GM12878 (cell line): ENCODE results near the gene MRPL2. TPM values are rescaled to one million over a fixed set of nuclear protein-coding genes. Genes with fewer than 3 reads are reported as not detected.
A peak's percentile ranks its signal among the peaks of the same experiment; 100 is the strongest.

Experiments
- CUX1 ChIP-seq: IDR thresholded peaks from 2 replicates; pipeline ENCODE4 v1.6.1; 2012; ENCODE audit warnings: improper control_type of control experiment, low read depth, low read length; ENCODE audit not compliant: insufficient replicate concordance
- EP300 ChIP-seq, 2 experiments: fragments of 150-350 bp in 1 of 2; IDR thresholded peaks; 2 replicates each; pipeline ENCODE4 v1.6.1; 2011 to 2012; ENCODE audit warnings: low read depth in 2 of 2, low read length in 2 of 2, borderline replicate concordance in 1 of 2, improper control_type of control experiment in 1 of 2, inconsistent platforms in 1 of 2; ENCODE audit not compliant: control insufficient read depth in 1 of 2
- FOXM1 ChIP-seq: IDR thresholded peaks from 2 replicates; pipeline ENCODE4 v1.6.1; 2012; ENCODE audit warnings: low read depth, mild to moderate bottlenecking, inconsistent platforms, low read length, moderate library complexity
- IKZF2 ChIP-seq, 2 experiments: fragments of 450-650 bp; IDR thresholded peaks; 2 replicates each; pipeline ENCODE4 v1.6.1; 2017; ENCODE audit warnings: mild to moderate bottlenecking in 2 of 2, moderate library complexity in 2 of 2
- KAT2A ChIP-seq: conservative IDR thresholded peaks from 2 replicates; pipeline ENCODE4 v1.6.1; 2011; ENCODE audit warnings: low read depth, low read length; ENCODE audit not compliant: control insufficient read depth
- KLF5 ChIP-seq: fragments of 450-650 bp; IDR thresholded peaks from 2 replicates; pipeline ENCODE4 v1.6.1; 2014; ENCODE audit warnings: mild to moderate bottlenecking; ENCODE audit not compliant: partially characterized antibody
- NFXL1 ChIP-seq: fragments of 450-650 bp; IDR thresholded peaks from 2 replicates; pipeline ENCODE4 v1.6.1; 2017; ENCODE audit warnings: antibody characterized with exemption, mild to moderate bottlenecking, borderline replicate concordance
- NFYB ChIP-seq: IDR thresholded peaks from 2 replicates; pipeline ENCODE4 v1.6.1; 2011; ENCODE audit warnings: low read depth, mild to moderate bottlenecking, low read length, improper control_type of control experiment, moderate library complexity; ENCODE audit not compliant: insufficient read depth
- POU2F2 ChIP-seq: IDR thresholded peaks from 3 replicates; pipeline ENCODE4 v1.6.1; 2011; ENCODE audit warnings: low read depth, mild to moderate bottlenecking, low read length, borderline replicate concordance
- SMARCA5 ChIP-seq: fragments of 450-650 bp; IDR thresholded peaks from 2 replicates; pipeline ENCODE4 v1.6.1; 2017; ENCODE audit warnings: mild to moderate bottlenecking
- SP1 ChIP-seq: IDR thresholded peaks from one replicate; pipeline ENCODE4 v1.6.1; 2011; ENCODE audit warnings: low read depth, low read length
- STAT3 ChIP-seq: IDR thresholded peaks from 2 replicates; pipeline ENCODE4 v1.6.1; 2011; ENCODE audit warnings: low read depth, low read length, improper control_type of control experiment
- TARDBP ChIP-seq: IDR thresholded peaks from 2 replicates; pipeline ENCODE4 v1.6.1; 2016; ENCODE audit warnings: borderline replicate concordance
- TCF12 ChIP-seq: IDR thresholded peaks from 2 replicates; pipeline ENCODE4 v1.6.1; 2011; ENCODE audit warnings: low read depth, mild to moderate bottlenecking, low read length
- ZBTB11 ChIP-seq: fragments of 450-650 bp; formaldehyde crosslinking; IDR thresholded peaks from 2 replicates; pipeline ENCODE4 v1.5.0; 2022; ENCODE audit warnings: mild to moderate bottlenecking, missing genetic modification characterization
- ZNF274 ChIP-seq: IDR thresholded peaks from one replicate; pipeline ENCODE4 v1.8.0; 2011; ENCODE audit not compliant: insufficient read length, insufficient read depth
- polyA plus RNA-seq, 11 experiments: library from polyadenylated mRNA; depleted of rRNA in 4 of 11; unstranded in 6 of 11; stranded (reverse) in 5 of 11; fragments of >200 nt; fragmentation: Nextera tagmentation in 4 of 11; fragmentation: Illumina TruSeq in 1 of 11; extraction: Ambion mirVana in 4 of 11; extraction: Trizol in 1 of 11; gene quantifications; 1 replicate in 1 of 11; 2 replicates in 10 of 11; pipeline versions ENCODE4 v1.2.1 to v1.2.3, GENCODE V29; 2011 to 2016; ENCODE audit warnings: inconsistent platforms in 2 of 11, missing spikeins in 2 of 11, low read depth in 1 of 11
- total RNA-seq, 4 experiments: library from RNA; depleted of rRNA in 3 of 4; stranded (reverse); fragments of >200 nt in 3 of 4; fragmentation: Illumina TruSeq in 1 of 4; extraction: Trizol in 1 of 4; gene quantifications; 2 replicates each; pipeline versions ENCODE4 v1.2.1 to v1.2.3, GENCODE V29; 2013 to 2021
- TF ChIP-seq, protein P1 (sequence below): fragments of 450-650 bp; IDR thresholded peaks from 2 replicates; pipeline ENCODE4 v1.6.1; 2017; ENCODE audit warnings: antibody characterized with exemption, mild to moderate bottlenecking, moderate library complexity

MRPL2 gene
- total and polyA plus RNA-seq, 10 of the 15 experiments (the other 5 are each of a cell fraction or from before 2014, with no cell fraction given): 29.7 to 125 (median 50.2) TPM

GRCh38 chr6:43021270-43022047 lies 37.8 kb downstream of the MRPL2 start, which contains the start of gene RRP36 (continued):
- TF ChIP-seq SP1 (no peak), IKZF2 (IDR thresholded peaks at IDR 0.05) (no peak), FOXM1 (no peak), TARDBP (no peak), KAT2A (no peak), TCF12 (no peak), ZBTB11 (no peak), NFYB (no peak), EP300 (IDR thresholded peaks at IDR 0.05; ENCODE audit: borderline replicate concordance in 1 of 2, control insufficient read depth in 1 of 2, low read depth in 2 of 2, low read length in 2 of 2) (no peak), KLF5 (no peak), ZNF274 (no peak), STAT3 (no peak), POU2F2 (peak; percentile 55; the same call in 1 of the 3 replicates), CUX1 (no peak), NFXL1 (no peak), SMARCA5 (no peak)
- TF ChIP-seq, protein P1, sequence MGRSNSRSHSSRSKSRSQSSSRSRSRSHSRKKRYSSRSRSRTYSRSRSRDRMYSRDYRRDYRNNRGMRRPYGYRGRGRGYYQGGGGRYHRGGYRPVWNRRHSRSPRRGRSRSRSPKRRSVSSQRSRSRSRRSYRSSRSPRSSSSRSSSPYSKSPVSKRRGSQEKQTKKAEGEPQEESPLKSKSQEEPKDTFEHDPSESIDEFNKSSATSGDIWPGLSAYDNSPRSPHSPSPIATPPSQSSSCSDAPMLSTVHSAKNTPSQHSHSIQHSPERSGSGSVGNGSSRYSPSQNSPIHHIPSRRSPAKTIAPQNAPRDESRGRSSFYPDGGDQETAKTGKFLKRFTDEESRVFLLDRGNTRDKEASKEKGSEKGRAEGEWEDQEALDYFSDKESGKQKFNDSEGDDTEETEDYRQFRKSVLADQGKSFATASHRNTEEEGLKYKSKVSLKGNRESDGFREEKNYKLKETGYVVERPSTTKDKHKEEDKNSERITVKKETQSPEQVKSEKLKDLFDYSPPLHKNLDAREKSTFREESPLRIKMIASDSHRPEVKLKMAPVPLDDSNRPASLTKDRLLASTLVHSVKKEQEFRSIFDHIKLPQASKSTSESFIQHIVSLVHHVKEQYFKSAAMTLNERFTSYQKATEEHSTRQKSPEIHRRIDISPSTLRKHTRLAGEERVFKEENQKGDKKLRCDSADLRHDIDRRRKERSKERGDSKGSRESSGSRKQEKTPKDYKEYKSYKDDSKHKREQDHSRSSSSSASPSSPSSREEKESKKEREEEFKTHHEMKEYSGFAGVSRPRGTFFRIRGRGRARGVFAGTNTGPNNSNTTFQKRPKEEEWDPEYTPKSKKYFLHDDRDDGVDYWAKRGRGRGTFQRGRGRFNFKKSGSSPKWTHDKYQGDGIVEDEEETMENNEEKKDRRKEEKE: no peak
